Activated T-cell treated with anti-CD3 and anti-CD28 coated beads for 24 hours (primary cell): Measurements from ENCODE around the gene GPD2.

Experiments used
- DNase-seq: peaks from one replicate; pipeline ENCODE4 v3.0.0-alpha.2; 2020; ENCODE audit warnings: low read depth

The GPD2 gene

DNA sequence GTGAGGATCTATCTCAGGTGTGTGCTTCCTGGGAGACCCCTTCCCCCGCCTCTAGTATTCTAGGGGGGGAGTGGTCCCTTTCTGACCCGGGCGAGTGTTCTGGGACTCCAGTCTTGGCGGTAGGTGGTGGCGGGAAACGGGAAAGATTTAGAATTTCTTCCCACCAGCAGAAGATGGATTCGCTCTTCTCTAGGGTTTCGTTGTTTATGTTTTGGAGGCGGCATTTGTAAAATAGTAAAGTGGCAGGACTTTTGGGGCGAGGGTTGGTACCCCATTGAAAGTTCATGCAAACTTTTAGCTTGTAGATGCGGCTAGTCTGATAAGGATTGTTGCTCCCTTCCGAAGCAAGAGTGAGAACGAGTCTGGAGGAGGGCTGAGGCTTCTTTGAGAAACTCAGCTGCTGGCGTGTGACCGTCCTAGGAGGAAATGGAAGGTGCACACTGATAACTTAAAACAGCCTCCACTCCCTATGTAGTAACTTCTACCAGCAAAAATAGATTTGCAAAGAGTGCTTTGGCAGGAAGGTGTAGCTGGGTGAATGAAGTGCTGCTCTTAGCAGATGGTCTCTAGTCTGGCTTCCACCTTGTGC, 412 bp downstream of the GPD2 start:
- no peak for DNase-seq

DNA sequence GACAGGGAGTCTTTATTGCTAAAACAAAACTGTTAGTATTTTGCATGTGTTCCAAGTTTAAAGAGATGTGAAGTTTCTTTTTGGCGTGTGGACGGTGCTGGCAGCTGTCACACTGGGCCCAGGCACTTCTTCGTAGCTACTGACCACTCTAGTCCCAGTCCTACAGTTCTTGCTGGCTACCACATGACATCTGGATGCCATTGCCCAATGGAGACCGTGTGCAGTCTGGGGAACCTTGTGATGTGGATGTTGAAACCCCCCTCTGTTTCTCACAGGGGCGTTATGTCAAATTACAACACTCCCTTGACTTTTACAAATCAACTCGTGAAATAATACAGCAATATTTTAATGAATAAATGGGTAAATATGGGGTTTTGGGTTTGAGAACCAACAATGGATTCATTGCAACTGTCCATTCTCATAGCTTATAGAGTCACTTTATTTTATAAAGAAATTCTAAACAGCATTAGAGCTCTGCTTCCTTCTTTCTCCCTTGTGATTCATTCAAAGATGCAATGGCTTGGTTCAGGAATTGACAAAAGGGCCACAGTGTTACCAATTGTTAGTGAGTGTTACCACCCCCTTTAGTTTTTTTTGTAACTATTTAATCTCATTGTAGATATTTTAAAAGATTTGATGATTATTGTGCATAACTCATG, 1.2 kb downstream of the GPD2 start:
- no peak for DNase-seq

DNA sequence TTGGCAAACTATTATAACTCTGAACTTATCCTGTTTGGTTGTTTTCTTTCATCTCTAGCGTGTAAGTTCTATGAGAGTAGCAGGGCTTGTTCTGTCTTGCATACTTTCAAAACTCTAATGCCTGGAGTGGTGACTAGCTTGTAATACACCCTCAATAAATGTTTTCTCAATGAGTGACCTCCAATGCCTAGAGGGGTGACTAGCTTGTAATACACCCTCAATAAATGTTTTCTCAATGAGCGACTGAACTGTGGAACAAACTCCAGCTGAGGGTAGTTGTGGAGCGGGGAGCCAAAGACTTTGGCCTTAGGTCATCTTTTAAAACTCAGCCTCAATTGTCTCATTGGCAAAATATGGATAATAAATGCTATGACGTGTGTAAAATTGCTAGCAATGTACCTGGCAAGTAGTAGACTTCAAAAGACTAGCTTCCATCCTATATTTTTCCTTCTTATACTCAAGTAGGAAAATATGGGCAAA, 1.8 kb downstream of the GPD2 start:
- DNase-seq: no peak

DNA sequence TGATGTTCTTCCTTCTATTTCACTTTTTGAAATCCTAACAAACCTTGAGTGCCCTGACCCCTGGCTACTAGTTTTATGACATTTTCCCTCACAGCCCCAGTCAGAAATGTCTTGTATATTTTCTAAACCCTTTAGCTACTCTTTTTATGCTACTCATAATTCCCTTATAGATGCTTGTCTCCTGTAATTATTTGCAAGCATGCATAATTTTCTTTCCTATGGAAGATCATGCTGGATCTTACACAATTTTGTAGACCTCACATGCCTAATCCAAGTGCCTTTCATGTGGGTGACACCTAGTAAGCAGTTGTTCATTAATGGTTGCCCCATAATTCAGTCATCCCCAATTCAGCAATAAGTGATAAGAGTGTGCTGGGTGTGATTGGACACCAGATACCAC, 6.9 kb downstream of the GPD2 start:
- no peak for DNase-seq

DNA sequence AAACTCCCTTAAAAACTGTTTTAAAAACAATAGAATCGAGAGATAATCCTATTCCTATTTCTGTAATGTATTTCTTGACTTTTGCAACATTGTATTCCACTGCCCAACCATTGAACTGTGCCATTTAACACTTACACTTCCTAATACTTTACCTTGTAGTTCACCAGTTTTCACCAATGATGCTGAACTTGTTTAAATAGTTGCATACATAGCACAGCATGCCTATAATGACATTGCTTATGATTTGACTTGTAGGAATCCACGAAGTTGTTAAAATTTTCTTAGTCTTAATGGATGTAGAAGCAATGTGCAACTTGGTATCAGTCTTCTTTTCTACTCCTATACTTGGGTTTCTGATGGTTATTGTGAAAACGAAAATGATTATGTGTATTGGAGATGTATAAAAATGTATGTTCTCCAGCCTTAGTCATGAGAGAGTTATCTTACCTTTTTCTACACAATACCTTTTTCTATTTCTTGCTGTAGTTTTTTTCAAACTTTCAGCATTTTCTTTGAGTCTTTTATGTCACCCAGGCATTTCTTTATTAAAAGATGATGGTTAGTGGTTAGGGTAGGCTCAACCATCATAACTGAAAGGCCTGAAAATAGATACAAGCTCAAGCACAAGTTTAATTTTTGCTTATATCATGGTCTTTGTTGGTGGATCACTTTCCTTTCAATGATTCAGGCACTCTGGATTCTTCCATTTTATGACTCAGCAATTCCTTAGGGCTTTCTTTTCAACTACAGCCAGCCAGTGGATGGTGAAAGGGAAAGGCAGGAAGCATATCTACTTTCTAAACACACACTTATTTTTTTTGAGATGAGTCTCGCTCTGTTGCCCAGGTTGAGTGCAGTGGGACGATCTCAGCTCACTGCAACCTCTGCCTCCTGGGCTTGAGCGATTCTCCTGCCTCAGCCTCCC, 9.4 kb downstream of the GPD2 start:
- DNase-seq: no peak

DNA sequence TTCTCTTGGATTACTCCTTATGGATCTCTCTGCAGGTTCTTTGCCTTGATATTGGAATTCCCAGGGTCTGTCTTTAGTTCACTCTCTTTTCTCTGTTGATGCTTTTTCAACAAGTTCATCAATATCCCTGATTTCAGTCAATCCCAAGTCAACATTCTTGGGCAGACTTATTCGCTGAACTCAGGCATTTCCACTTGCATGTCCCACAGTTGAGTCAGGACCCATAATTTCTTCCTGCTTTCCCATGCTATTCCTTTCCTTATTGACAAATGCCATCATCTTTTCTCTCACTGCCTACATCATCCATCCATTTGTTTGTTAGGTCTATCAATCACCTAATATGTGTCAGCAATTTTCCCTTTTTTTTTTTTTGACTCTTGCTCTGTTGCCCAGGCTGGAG, 11.6 kb downstream of the GPD2 start:
- DNase-seq: no peak

DNA sequence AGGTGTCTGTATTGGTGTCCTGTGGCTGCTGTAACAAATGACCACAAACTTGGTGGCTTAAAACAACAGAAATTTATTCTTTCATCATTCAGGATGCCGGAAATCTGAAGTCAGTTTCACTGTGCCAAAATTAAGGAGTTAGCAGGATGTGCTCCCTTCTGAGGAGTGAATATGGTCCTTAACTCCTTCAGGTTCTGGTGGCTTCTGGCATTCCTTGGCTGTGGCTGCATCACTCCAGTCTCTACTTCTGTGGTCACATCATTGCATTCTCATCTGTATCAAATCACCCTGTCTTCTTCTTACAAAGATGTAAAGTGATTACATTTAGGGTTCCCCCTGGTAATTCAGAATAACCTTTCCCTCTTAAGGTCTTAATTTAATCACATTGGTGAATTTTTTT, 12.6 kb downstream of the GPD2 start:
- no peak for DNase-seq

DNA sequence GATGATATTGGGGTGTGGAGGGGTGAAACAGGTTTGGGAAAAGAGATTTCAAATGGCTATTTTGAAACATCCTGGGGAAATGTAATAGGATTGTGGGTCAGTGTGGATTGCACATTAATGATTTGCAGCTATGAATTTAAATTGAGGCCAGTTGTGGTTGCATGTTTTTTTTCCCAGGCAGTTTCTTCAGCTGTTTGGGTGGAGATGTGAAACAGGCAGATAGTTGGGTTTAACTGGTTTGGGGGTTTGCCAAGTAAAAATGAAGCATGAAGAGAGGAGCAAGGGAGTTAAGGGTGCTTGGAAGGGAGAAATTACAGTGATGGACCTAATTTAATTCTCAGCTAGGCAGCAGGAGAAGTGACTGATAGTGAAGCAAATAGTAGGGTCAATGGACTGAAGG, 16.8 kb downstream of the GPD2 start:
- DNase-seq: no peak

DNA sequence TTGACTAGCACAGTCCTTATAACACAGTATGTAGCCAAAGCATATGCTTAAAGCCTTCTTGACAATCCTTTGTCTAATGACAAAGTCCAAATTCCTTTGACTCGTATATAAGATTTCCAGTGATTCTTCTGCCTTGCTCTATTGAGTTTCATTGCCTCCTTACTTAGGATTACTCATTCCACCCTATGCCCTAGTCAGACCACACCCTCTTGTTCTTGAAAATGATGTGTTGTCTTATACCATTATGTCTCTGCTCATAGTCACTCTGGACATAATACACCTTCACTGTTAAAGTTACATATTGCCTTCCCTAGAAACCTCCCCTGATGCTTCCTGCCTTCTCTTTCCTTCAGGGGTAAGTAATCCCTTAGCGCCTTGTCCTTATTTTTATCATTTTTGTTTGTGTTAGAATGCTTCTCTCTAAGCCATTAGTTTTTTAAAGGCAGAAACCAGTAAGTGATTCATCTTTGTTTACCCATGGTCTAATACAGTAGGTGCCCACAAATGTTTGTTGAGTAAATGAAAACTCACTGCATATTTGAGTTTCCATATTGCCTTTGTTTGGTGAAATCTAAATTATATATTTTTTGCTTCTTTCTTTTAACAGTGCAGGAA, 19.3 kb downstream of the GPD2 start:
- no peak for DNase-seq

DNA sequence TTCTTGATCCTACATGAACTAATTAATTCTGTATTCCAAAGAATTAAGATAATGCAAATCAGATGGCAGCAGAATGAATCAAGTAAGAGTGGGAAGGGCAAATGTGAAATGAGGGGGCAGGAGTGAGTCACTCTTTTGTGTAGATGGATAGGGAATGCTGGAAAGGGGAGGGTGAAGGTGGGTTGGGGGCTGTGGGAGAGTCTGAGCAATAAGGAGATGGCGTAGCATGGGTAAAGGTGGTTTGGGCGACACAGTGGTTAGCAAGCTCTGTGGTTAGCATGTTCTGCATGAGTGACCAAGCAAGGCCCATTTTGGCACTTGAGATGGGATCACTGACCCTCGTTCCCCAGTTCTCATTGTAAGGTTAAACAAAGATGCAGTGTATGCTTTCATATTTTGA, 20.4 kb downstream of the GPD2 start:
- no peak for DNase-seq

DNA sequence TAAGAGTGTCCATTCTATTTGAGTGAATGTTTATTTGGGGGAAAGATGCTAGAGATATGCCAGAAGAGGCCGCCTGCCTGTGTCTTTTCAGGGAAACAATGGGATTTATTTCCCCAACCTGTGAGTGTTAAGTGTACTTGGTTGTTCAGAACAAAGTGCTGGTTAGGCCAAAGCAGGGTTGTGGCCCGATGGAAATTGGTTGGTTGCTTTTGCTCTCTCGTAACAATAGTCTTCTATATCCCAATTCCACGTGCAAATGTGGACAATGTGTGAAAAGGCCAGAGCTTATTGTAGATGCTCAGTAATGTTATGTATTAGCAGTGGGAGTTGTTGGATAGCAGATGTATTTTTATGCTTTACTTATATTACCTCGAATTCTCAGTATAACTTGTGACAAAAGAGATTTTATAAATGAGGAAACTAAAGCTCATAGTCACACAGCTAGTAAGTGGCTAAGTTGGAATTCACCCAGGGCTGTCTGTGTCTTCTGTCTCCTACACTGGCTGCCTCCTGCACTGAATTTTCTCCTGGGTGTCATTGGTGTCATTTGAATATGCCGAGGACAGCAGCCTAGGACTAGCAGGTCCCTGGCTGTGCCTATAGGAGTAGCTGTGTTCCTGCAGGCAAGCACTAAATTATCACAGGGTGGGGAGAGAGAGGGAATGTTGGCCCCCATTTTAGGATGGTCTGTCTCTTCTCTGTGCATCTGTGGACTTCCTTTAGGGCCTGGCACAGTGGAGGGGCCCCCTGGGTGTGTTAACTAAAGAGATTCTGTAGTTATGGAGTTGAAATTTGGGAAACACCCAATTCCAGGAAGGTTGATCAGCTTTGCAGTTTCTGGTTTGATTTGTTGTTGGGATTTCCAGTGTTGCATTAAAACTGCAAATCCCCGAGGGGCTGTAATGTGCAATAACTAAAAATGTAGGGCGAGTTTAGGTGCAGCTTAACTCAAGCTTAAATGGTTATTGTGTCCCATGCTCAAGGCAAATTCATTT, 21.6 kb downstream of the GPD2 start:
- DNase-seq: no peak

DNA sequence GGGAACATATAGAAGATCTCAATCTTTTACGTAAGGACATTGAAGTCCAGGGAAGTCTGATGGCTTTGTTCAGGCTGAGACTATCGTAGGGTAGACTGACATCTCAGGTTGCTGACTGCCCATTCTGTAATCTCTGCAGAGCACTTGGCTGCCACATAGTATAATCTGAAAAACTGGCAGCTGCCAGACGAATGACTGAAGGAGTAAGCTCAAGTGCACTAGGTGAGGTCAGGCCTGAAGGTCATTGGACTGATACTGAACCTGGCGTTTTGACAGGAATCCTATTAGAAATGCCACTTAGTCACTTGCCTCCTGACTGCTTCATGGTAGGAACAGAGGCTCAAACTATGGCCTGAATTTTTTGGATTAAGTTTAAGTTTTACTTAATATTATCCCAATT, 23.5 kb downstream of the GPD2 start:
- no peak for DNase-seq

DNA sequence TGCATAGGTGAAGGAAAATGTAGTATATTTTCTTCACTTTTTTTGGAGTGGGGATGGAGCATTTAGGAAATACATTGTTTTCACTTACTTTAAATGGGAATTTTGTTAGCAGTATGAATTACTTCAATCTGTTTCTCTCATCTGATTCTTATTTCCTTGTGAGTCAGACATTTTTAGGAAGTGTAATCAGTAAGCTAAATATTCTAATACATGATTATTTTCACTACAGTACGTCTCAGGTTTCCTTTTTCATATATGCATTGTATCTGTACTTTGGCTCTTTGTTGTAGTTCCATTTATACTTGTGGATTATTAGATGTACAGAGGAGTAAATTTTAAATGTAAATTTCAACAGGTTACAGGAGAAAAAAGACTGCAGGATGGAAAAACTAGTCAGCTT, 27.9 kb downstream of the GPD2 start:
- no peak for DNase-seq

DNA sequence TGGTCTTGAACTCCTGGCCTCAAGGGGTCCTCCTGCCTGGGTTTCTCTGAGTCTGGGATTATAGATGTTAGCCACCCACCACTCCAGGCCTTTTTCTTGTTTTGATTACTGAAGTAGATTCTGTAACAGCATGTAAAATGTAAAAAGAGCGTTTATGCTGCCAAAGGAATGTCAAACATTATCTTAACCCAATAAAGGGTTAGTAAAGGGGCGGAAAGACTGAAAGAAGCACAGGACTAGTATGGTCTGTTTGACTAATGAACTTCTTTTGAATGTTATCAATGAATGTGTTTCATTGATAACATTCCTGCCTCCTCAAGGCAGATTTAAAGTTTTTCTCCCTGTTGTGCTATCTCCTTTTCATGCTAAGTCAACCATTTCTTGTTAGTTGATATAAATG, 29.4 kb downstream of the GPD2 start:
- DNase-seq: no peak

DNA sequence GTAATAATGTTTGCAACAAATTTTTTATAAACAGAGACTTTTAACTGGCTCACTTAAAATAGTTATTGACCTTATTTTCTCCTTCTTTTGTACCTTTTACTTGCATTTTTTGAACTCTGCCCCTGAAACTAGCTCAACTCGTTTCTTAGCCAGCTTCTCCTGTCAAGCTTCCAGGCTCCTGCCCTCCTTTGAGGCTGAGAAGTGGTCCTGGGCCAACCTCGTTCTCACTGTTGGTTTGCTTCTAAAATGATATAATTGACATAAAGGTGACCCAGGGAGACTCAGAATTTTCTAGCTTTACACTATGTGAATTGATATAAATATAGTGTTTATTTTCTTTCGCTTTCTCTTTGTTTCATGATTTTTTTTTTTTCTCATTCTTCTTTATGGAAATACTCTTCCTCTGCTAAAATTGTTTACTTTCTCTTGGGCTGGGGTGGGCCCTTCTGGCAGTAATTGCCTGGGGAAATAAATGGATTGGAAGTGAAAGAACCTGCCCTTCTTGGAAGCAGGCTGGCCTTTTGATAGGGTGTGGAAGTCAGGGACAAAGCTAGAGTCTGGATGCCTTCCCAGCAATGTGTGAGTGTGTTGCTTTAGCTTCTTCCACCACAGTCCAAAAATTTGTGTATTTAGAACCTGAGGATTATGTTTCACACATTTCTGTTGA, 30.7 kb downstream of the GPD2 start:
- no peak for DNase-seq

DNA sequence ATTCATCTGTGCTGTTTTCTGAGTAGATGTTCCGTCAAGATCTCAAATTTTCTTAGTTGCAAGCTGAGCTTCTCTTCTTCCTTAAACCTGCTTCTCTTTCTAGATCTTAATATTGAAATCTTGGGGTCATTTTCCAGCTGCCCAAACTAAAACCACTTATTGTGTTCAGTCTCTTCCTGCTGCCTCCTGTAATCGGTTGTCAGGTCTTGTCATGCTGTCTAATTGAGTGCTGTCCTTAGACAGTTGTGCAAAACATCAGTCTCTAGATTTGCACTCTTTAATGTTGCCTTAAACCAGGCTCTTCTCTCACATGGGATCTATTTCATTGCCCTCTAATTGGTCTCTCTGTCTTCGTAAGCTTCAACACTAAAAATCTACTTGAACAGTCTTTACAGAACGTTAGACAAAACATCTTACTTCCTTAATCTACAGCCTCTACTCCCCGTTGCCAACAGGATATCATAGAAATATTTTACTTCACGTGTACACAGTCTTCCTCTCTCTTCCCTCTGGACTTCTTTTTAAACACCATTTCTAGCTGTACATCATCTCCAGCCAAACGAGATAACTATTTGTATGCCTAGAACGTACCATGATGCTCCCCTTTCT, 34.9 kb downstream of the GPD2 start:
- no peak for DNase-seq

DNA sequence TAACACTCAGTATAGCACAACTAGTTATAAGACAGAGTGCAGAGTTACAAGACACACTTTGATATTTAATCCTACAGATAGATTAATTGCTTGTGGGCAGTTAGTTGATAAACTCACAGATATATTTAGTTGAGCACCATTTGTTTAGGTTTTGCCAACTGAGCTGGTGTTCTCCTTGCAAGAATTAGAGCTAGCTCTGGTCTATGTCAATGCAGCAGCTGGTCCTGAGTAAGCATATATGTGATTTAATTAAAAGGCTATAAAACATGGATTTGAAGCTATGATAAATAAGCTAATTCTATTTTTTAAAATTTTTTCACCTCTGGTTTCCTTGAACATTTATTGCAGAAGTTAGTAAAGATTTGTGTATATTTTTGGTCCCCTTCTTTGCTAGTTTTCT, 35.6 kb downstream of the GPD2 start:
- no peak for DNase-seq

DNA sequence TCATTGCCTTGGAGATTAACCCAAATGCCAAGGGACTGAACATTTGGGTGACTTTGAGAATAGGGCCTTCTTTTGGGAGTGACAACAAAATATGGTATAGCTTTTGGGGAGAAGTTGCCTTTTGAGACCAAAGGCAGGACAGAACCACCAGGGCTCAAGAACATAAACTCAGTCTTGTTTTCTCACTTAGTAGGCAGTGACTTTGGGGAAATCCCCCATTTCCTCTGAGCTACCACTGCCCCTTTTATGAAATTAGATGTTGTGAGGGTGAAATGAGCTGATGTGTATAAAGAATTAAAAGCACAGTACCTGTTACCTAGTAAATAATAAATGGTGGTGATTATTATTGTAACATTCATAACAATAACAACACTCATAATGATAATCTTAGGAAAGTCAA, 36.5 kb downstream of the GPD2 start:
- DNase-seq: no peak

DNA sequence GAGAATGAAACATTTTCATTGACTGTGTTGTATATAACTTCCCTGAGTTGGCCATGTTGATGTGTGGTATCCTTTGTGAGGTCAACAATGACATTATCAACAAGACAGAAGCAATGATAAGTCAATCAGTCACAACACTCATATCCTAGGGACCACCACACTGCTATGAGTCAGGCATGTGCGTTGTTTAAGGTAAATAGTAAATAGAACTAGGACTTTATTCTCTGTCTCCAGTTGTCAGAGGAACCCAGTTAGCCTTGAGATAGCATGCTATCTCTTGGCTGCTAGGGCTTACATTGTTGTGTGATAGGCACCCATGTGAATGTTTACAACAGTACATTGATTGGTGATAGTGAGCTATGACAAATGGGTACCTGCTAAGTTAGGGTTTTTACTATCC, 37.3 kb downstream of the GPD2 start:
- DNase-seq: no peak

DNA sequence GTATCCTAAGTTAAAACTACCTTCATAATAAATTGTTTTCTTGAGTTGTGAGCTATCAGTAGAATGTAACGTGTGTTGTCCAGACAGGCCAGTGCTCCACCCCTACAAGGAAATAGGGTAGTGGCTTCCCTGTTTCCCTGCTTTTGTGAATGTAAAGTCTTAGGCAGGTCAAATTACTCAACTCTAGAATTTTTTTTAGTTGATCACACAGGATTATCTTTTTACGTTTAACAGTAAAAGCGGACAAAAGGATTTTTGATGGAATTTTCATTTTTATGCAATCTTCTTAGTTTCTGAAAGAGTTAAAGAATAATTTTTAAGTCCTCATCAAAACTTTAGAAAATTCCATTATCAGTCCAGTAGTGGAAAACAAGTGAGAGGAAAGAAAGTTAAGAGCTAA, 38.2 kb downstream of the GPD2 start:
- no peak for DNase-seq
